ENCODE data around the gene ADCK1. TPM values are rescaled to one million over a fixed set of nuclear protein-coding genes. Genes with fewer than 3 reads are reported as not detected.

The ADCK1 gene
- total and polyA plus RNA-seq, 2 experiments from 2014 or later, result 6.7 to 11.2 TPM

GRCh38 chr14:77970646-77971045 lies 170.7 kb downstream of the ADCK1 start (continued):
- no peak for TF ChIP-seq ZNF462 (CRISPR knock-in tag; IDR thresholded peaks at IDR 0.05)

DNA sequence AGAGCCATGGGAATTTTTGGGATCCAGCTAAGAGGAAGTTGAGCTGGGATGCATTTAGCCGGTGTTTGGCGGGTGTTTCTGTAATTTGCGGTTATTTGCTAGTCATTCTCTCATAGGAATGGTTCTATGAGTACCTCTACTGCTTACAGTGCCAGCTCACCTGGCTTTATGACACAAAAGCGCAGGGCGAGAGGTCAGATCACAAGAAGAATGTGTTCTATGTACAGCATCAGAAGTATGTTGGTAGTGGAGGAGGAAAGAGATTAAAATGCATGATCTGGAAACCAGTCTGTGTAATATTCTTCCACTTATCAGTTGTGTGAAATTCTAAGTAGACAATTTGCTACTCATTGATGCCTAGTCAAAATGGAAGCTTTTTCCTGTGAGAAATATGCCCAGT lies 173.3 kb downstream of the ADCK1 start:
- ATAC-seq (no peak), DNase-seq (ENCODE audit: low spot score) (no peak)
- Mint-ChIP-seq H3K4me3 (no peak overlapping the region), H3K4me1 (no peaks in the 10 kb centered on the region), H3K27me3 (ENCODE audit: insufficient read depth, low read depth, poor library complexity) (no peaks in the 10 kb centered on the region), H3K36me3 (ENCODE audit: low read depth) (no peaks in the 10 kb centered on the region), H3K9me3 (no peaks in the 10 kb centered on the region), H3K27ac (no peak overlapping the region)
- Histone ChIP-seq H3K4me3 (no peak overlapping the region), H3K36me3 (ENCODE audit: insufficient read depth) (no peaks in the 10 kb centered on the region), H3K4me1 (ENCODE audit: insufficient read depth) (no peaks in the 10 kb centered on the region), H3K27me3 (ENCODE audit: insufficient read depth) (no peaks in the 10 kb centered on the region), H4K20me1 (replicated peaks; ENCODE audit: insufficient read depth) (no peaks in the 10 kb centered on the region), H3K9me2 (ENCODE audit: insufficient read depth) (no peaks in the 10 kb centered on the region), H3F3A (replicated peaks; ENCODE audit: low read depth) (no peaks in the 10 kb centered on the region), H2AFZ (no peak overlapping the region), H3K79me2 (replicated peaks; ENCODE audit: insufficient read depth) (no peaks in the 10 kb centered on the region), H3K4me2 (no peak overlapping the region), H3K27ac (ENCODE audit: low read depth) (no peak overlapping the region)
- TF ChIP-seq ETS1 (IDR thresholded peaks at IDR 0.05), result no peak
- TF ChIP-seq ZNF114 (CRISPR knock-in tag; IDR thresholded peaks at IDR 0.05), result no peak
- no peak for TF ChIP-seq JUNB (IDR thresholded peaks at IDR 0.05; ENCODE audit: unreplicated experiment)
- TF ChIP-seq EZH2phosphoT487 (IDR thresholded peaks at IDR 0.05; ENCODE audit: unreplicated experiment), result no peak
- TF ChIP-seq POLR2AphosphoS5 (IDR thresholded peaks at IDR 0.05; ENCODE audit: low read depth), result no peak
- TF ChIP-seq, protein P1, sequence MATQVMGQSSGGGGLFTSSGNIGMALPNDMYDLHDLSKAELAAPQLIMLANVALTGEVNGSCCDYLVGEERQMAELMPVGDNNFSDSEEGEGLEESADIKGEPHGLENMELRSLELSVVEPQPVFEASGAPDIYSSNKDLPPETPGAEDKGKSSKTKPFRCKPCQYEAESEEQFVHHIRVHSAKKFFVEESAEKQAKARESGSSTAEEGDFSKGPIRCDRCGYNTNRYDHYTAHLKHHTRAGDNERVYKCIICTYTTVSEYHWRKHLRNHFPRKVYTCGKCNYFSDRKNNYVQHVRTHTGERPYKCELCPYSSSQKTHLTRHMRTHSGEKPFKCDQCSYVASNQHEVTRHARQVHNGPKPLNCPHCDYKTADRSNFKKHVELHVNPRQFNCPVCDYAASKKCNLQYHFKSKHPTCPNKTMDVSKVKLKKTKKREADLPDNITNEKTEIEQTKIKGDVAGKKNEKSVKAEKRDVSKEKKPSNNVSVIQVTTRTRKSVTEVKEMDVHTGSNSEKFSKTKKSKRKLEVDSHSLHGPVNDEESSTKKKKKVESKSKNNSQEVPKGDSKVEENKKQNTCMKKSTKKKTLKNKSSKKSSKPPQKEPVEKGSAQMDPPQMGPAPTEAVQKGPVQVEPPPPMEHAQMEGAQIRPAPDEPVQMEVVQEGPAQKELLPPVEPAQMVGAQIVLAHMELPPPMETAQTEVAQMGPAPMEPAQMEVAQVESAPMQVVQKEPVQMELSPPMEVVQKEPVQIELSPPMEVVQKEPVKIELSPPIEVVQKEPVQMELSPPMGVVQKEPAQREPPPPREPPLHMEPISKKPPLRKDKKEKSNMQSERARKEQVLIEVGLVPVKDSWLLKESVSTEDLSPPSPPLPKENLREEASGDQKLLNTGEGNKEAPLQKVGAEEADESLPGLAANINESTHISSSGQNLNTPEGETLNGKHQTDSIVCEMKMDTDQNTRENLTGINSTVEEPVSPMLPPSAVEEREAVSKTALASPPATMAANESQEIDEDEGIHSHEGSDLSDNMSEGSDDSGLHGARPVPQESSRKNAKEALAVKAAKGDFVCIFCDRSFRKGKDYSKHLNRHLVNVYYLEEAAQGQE (IDR thresholded peaks at IDR 0.05; ENCODE audit: unreplicated experiment), result no peak
